Vagina (tissue), 2 donors: ENCODE data around the gene SAFB. TPM values are rescaled to one million over a fixed set of nuclear protein-coding genes. Genes with fewer than 3 reads are reported as not detected.

Experiments
- DNase-seq, 2 donors: peaks; one replicate each; pipeline ENCODE4 v3.0.0-alpha.2; 2017; ENCODE audit errors: extremely low spot score in 2 of 2
- H3K27ac ChIP-seq: fragments of 200-600 bp; sonication (generic); one replicate; pipeline ENCODE4 v1.5.1; 2019
- H3K27me3 ChIP-seq: fragments of 200-600 bp; sonication (generic); one replicate; pipeline ENCODE4 v1.5.1; 2019
- H3K36me3 ChIP-seq, 2 donors: fragments of 200-600 bp; sonication (generic); one replicate each; pipeline ENCODE4 v1.5.1; 2017 to 2019
- H3K4me1 ChIP-seq: fragments of 200-600 bp; sonication (generic); one replicate; pipeline ENCODE4 v1.5.1; 2019
- H3K4me3 ChIP-seq, 2 donors: fragments of 200-600 bp; sonication (generic); 1 replicate in 1 of 2; 2 replicates in 1 of 2; pipeline ENCODE4 v1.5.1; 2016 to 2019
- H3K9me3 ChIP-seq: fragments of 200-600 bp; sonication (generic); one replicate; pipeline ENCODE4 v1.5.1; 2019
- POLR2A ChIP-seq, 2 donors: fragments of 450-650 bp; IDR thresholded peaks; one replicate each; pipeline ENCODE4 v1.6.1; 2017; ENCODE audit warnings: antibody characterized with exemption in 2 of 2, mild to moderate bottlenecking in 2 of 2, moderate library complexity in 2 of 2
- POLR2AphosphoS5 ChIP-seq, 2 donors: sonication (generic); formaldehyde crosslinking; IDR thresholded peaks; one replicate each; pipeline ENCODE4 v1.9.0; 2017; ENCODE audit warnings: antibody characterized with exemption in 2 of 2, mild to moderate bottlenecking in 2 of 2, low read depth in 1 of 2; ENCODE audit not compliant: insufficient read depth in 1 of 2
- intact Hi-C: fragments of 100-400 bp; cut with DNase I; formaldehyde crosslinking; loops from one replicate; pipeline ENCODE4 v1.15.1; 2023
- total RNA-seq: library from RNA; depleted of rRNA; stranded (reverse); fragments of >200 nt; gene quantifications from one replicate; pipeline ENCODE4 v1.2.3, GENCODE V29; 2016
- TF ChIP-seq, protein P1 (sequence below), 3 experiments: fragments of 450-650 bp in 2 of 3; fragments of 200-600 bp in 1 of 3; sonication (generic) in 1 of 3; IDR thresholded peaks; one replicate each; pipeline ENCODE4 v1.5.1; 2017 to 2019; ENCODE audit warnings: antibody characterized with exemption in 3 of 3, mild to moderate bottlenecking in 2 of 3, moderate library complexity in 2 of 3

SAFB gene
- total RNA-seq, 1 donor from 2014 or later = 145 TPM

DNA sequence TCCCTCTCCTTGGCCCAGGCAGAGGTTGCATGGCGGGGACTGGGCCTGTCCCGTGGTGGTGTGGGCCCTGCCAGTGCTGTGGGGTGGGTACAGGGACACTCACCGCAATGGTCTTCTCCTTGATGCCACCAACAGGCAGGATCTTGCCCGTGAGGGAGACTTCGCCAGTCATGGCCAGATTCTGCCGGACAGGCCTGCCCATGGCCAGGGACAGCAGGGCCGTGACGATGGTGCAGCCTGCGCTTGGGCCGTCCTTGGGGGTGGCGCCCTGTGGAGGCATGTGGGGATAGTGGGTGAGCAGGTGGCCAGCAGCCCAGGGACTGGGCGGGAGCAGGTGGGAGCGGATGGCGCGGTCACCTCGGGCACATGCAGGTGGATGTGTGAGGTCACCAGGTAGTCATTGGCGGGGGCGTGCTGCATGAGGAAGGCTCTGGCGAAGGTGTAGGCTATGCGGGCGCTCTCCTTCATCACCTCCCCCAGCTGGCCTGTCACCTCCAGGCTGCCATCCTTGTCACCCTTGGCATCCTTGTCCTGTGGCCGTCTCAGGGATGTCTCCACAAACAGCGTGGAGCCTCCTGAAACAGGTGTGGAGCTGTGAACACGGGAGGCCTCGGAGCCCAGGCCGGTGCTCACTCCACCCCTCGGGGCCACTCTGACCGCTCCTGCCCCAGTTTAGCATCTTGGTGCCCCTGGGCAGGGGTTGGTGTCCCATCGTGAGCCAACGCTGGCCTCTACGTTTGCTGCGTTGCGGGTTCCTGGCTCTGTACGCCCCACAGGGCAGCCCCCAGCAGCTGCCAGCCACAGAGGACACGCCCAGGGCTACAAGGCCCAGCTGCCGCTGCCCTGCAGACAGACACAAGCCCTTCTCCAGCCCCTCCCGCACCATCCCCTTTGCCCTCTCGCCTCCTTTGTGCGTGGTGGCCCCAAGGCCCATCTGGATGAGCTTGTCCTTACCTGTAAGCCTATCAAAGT lies 70.6 kb downstream of the SAFB start:
- no peak for DNase-seq
- no peaks in the 10 kb centered on the region for H3K9me3 ChIP-seq
- H3K36me3 ChIP-seq = peaks cover 0 to 52% of the 10 kb centered on the region in 2 donors
- peaks cover 34% of the 10 kb centered on the region for H3K4me1 ChIP-seq
- TF ChIP-seq, protein P1, sequence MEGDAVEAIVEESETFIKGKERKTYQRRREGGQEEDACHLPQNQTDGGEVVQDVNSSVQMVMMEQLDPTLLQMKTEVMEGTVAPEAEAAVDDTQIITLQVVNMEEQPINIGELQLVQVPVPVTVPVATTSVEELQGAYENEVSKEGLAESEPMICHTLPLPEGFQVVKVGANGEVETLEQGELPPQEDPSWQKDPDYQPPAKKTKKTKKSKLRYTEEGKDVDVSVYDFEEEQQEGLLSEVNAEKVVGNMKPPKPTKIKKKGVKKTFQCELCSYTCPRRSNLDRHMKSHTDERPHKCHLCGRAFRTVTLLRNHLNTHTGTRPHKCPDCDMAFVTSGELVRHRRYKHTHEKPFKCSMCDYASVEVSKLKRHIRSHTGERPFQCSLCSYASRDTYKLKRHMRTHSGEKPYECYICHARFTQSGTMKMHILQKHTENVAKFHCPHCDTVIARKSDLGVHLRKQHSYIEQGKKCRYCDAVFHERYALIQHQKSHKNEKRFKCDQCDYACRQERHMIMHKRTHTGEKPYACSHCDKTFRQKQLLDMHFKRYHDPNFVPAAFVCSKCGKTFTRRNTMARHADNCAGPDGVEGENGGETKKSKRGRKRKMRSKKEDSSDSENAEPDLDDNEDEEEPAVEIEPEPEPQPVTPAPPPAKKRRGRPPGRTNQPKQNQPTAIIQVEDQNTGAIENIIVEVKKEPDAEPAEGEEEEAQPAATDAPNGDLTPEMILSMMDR (IDR thresholded peaks at IDR 0.05) = no peak
- TF ChIP-seq POLR2A (IDR thresholded peaks at IDR 0.05) (no peak), POLR2AphosphoS5 (IDR thresholded peaks at IDR 0.05; ENCODE audit: insufficient read depth in 1 of 2, low read depth in 1 of 2) (no peak)
- intact Hi-C loops = no loop called here
- H3K27ac ChIP-seq = no peak overlapping the region
- H3K4me3 ChIP-seq = no peak overlapping the region
- H3K27me3 ChIP-seq = no peaks in the 10 kb centered on the region

DNA sequence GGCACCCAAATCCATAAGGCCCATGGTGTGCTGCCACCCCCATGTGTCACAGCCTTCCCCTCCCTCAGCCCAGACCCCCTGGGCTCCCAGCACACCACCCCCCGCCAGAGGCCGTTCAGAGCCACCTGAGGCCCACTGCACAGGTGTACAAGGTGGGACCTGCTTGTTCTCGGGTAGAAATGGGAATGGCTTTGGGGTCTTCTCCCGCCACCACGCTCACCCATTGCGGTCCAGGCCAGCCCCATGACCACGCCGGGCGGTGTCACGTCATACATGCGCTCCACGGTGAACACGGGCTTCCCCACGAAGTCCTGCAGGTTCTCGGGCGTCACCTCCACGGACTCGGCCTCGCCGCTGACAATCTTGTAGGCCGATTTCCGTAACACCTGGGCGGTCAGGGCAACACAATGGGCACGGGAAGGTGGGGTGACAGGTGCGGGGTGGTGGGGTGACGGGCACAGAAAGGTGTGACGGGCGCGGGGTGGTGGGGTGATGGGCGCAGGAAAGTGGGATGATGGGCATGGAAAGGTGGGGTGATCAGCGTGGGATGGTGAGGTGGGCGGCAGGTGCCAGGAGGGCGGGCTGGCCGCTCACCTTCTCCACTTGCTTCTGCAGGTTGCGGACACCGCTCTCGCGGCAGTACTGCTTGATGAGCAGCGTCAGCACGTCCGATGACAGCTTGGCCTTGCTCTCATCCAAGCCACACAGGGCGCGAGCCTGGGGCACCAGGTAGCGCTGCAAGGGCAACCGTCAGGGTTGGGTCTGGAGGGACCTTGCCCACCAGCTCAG lies 71.5 kb downstream of the SAFB start:
- no peak for TF ChIP-seq POLR2AphosphoS5 (IDR thresholded peaks at IDR 0.05; ENCODE audit: insufficient read depth in 1 of 2, low read depth in 1 of 2)
- TF ChIP-seq, protein P1 (IDR thresholded peaks at IDR 0.05) = no peak
- TF ChIP-seq POLR2A (IDR thresholded peaks at IDR 0.05) = no peak
- intact Hi-C loops = no loop called here
- DNase-seq = no peak
- peaks cover 0 to 53% of the 10 kb centered on the region in 2 donors for H3K36me3 ChIP-seq
- no peak overlapping the region for H3K27ac ChIP-seq
- H3K4me3 ChIP-seq = no peak overlapping the region
- H3K9me3 ChIP-seq = no peaks in the 10 kb centered on the region
- peaks cover 34% of the 10 kb centered on the region for H3K4me1 ChIP-seq
- no peaks in the 10 kb centered on the region for H3K27me3 ChIP-seq

DNA sequence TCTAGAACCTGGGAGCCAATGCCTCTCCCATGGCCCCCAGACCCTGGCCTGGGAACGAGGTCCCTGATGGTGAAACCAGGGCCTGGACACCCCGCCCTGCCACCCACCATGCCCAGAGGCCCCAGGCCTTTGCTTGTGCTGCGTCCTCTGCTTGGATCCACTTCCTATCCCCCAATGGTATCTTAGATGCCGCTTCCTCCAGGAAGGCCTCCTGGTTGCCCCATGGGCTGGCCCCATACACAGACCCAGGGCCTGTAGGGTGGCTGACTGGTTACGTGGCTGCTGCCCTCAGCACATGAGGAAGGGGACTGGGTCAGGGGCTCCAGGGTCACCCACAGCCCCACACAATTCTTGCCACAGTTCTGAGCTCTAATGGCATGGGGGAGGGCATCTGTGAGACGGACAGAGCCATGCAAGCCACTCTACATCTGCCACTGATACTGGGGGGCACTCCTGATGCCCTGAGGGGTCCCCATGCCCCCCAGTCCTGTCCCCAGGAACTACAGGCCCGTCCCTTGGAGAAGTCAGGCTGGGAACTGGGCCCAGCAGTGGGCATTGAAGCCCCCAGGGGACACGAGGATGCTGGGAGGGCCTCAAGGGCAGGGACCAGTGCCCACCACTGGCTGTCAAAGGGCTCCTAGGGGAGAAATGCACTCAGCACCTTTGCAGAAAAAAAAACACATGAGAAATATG lies 72.2 kb downstream of the SAFB start:
- DNase-seq = no peak

DNA sequence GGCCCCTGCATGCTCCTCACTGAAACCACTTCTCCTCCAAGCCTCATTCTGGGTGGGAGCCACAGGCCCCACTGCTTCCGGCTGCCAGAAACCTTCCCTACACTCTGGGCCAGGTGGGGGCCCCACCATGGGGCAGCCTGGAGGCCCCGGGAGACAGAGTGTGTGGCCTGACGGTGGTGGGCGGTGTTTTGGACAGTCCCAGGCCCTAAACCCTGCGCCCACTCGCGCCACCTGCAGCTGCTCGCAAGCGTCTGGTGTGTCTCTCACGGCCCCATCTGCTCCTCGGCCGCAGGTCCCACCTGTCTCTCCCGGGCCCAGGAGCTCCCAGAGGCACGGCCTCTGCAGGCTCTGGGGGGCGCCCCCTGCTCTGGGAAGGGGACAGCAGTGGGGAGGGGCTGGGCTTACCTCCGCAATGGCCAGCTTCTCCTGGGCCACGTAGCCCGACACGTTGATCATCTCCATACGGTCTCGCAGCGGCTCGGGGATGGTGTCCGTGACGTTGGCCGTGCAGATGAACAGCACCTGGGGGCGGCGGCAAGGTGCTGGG lies 72.8 kb downstream of the SAFB start:
- intact Hi-C loops = no loop called here
- no peak overlapping the region for H3K4me3 ChIP-seq

More for the DNA sequence above, 72.2 kb downstream of the SAFB start:
- Histone ChIP-seq H3K4me1 (peaks cover 34% of the 10 kb centered on the region), H3K27me3 (no peaks in the 10 kb centered on the region), H3K27ac (no peak overlapping the region), H3K4me3 (no peak overlapping the region), H3K9me3 (no peaks in the 10 kb centered on the region), H3K36me3 (peaks cover 0 to 58% of the 10 kb centered on the region in 2 donors)
- TF ChIP-seq, protein P1 (IDR thresholded peaks at IDR 0.05) = no peak
- TF ChIP-seq POLR2AphosphoS5 (IDR thresholded peaks at IDR 0.05; ENCODE audit: insufficient read depth in 1 of 2, low read depth in 1 of 2) (no peak), POLR2A (IDR thresholded peaks at IDR 0.05) (no peak)
- intact Hi-C loops = no loop called here

More for the DNA sequence above, 72.8 kb downstream of the SAFB start:
- Histone ChIP-seq H3K27me3 (no peaks in the 10 kb centered on the region), H3K36me3 (peaks cover 0 to 64% of the 10 kb centered on the region in 2 donors), H3K4me1 (peaks cover 31% of the 10 kb centered on the region), H3K27ac (no peak overlapping the region), H3K9me3 (no peaks in the 10 kb centered on the region)
- no peak for DNase-seq
- no peak for TF ChIP-seq POLR2AphosphoS5 (IDR thresholded peaks at IDR 0.05; ENCODE audit: insufficient read depth in 1 of 2, low read depth in 1 of 2)
- TF ChIP-seq POLR2A (IDR thresholded peaks at IDR 0.05) = no peak
- TF ChIP-seq, protein P1 (IDR thresholded peaks at IDR 0.05) = no peak
